DOHH2 (cell line): Measurements from ENCODE around the gene CSTB.

Experiments
- EZH2phosphoT487 ChIP-seq: fragments of 200-600 bp; sonication (generic); IDR thresholded peaks from 2 replicates; pipeline ENCODE4 v1.6.1; 2017; ENCODE audit warnings: borderline replicate concordance, mild to moderate bottlenecking, antibody characterized with exemption, low read length, moderate library complexity, mixed read lengths
- TF ChIP-seq, protein P1 (sequence below): fragments of 200-600 bp; sonication (generic); IDR thresholded peaks from one replicate; pipeline ENCODE4 v1.5.1; 2014; ENCODE audit warnings: antibody characterized with exemption, mild to moderate bottlenecking, low read depth, low read length; ENCODE audit not compliant: poor library complexity, severe bottlenecking

DNA sequence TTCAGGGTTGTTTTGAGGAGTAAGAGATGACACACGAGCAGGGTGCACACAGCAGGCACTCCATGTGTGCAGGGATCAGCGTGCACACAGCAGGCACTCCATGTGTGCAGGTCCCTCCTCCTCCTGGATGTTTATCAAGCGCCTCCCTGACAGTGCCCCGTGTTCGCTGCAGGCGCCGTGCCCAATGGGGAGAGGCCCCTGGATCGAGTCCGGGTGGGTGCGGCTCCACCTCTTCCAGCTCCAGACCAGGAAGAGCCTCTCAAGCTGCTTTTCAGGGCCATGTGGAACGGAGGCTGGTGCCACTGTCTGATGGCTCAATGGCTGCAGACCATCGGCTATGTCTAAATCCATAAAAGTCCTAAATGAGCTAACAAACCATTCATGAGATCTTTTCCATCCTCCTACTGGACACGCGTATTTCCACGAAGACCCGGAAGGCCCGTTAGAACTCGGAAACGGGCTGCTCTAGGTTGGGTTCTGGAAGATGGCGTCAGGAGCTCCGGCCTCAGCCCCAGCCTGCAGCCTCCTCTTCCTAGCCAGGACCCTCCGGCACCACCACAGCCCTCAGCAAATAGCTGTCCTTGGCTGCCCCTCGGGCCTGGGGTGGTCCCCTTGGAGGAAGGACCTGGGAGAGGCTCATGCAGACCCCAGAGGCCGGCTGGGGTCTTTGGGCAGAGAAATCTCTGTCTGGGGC lies 49.3 kb upstream of the CSTB start:
- TF ChIP-seq, protein P1, sequence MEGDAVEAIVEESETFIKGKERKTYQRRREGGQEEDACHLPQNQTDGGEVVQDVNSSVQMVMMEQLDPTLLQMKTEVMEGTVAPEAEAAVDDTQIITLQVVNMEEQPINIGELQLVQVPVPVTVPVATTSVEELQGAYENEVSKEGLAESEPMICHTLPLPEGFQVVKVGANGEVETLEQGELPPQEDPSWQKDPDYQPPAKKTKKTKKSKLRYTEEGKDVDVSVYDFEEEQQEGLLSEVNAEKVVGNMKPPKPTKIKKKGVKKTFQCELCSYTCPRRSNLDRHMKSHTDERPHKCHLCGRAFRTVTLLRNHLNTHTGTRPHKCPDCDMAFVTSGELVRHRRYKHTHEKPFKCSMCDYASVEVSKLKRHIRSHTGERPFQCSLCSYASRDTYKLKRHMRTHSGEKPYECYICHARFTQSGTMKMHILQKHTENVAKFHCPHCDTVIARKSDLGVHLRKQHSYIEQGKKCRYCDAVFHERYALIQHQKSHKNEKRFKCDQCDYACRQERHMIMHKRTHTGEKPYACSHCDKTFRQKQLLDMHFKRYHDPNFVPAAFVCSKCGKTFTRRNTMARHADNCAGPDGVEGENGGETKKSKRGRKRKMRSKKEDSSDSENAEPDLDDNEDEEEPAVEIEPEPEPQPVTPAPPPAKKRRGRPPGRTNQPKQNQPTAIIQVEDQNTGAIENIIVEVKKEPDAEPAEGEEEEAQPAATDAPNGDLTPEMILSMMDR, result no peak
- TF ChIP-seq EZH2phosphoT487, result no peak
